ENCODE results near the gene KCNAB1.

- no peak for TF ChIP-seq SUZ12 (IDR thresholded peaks at IDR 0.05; ENCODE audit: extremely low read depth, insufficient read depth, insufficient read length)
- TF ChIP-seq ZNF274 (IDR thresholded peaks at IDR 0.05; ENCODE audit: low read depth, low read length), result no peak
- no peak for TF ChIP-seq YY1 (IDR thresholded peaks at IDR 0.05; ENCODE audit: insufficient read depth, insufficient read length)
These were observed 418.7 kb downstream of the KCNAB1 start for GRCh38 chr3:156539051-156539450.

Data from NT2/D1 (cell line).